GM12873 (cell line): Measurements from ENCODE around the gene AIFM2.

ENCODE experiments used
- CTCF ChIP-seq: IDR thresholded peaks from 2 replicates; pipeline ENCODE4 v1.5.1; 2012; ENCODE audit warnings: low read depth, mild to moderate bottlenecking, moderate library complexity, low read length, control low read depth; ENCODE audit not compliant: insufficient read depth; ENCODE audit errors: missing control alignments

Gene AIFM2

GRCh38 chr10:70087616-70088307 lies 44.9 kb downstream of the AIFM2 start:
- TF ChIP-seq CTCF = no peak

- no peak for TF ChIP-seq CTCF
Measured at GRCh38 chr10:70085975-70086613, 46.5 kb downstream of the AIFM2 start.

GRCh38 chr10:70084189-70084588 lies 48.4 kb downstream of the AIFM2 start:
- TF ChIP-seq CTCF = no peak

- TF ChIP-seq CTCF = no peak
Measured at GRCh38 chr10:70078937-70079336, 53.7 kb downstream of the AIFM2 start.

GRCh38 chr10:70078329-70078728 lies 54.3 kb downstream of the AIFM2 start:
- no peak for TF ChIP-seq CTCF

- TF ChIP-seq CTCF = no peak
Measured at GRCh38 chr10:70074971-70075370, 57.7 kb downstream of the AIFM2 start.

GRCh38 chr10:70074165-70074564 lies 58.5 kb downstream of the AIFM2 start:
- no peak for TF ChIP-seq CTCF
